GM12865 (cell line): ENCODE results near the gene PREX1.

Experiments
- DNase-seq: peaks from one replicate; pipeline ENCODE4 v3.0.0; 2010; ENCODE audit warnings: low read depth
- H3K4me3 ChIP-seq: 2 replicates; pipeline ENCODE4 v1.5.1; 2011; ENCODE audit warnings: mild to moderate bottlenecking, low read depth, low read length, control low read depth
- CTCF ChIP-seq: IDR thresholded peaks from 2 replicates; pipeline ENCODE4 v1.5.1; 2011; ENCODE audit warnings: low read length, control low read depth, low read depth, inconsistent platforms; ENCODE audit not compliant: insufficient read depth; ENCODE audit errors: missing control alignments

Gene PREX1

GRCh38 chr20:48809673-48810072 is 18.1 kb downstream of the PREX1 start:
- TF ChIP-seq CTCF, result no peak
- H3K4me3 ChIP-seq, result no peak overlapping the region
- no peak for DNase-seq

GRCh38 chr20:48808382-48809034 is 19.3 kb downstream of the PREX1 start:
- no peak for TF ChIP-seq CTCF

GRCh38 chr20:48807586-48808381 is 20.0 kb downstream of the PREX1 start:
- DNase-seq, result no peak
- no peak for TF ChIP-seq CTCF
- H3K4me3 ChIP-seq, result no peak overlapping the region

More at GRCh38 chr20:48808382-48809034, 19.3 kb downstream of the PREX1 start:
- no peak overlapping the region for H3K4me3 ChIP-seq
- no peak for DNase-seq

GRCh38 chr20:48807051-48807450 is 20.7 kb downstream of the PREX1 start:
- no peak for TF ChIP-seq CTCF
- no peak overlapping the region for H3K4me3 ChIP-seq
- no peak for DNase-seq

- DNase-seq, result no peak
- TF ChIP-seq CTCF, result no peak
Measured at GRCh38 chr20:48805716-48806115, 22.1 kb downstream of the PREX1 start.

GRCh38 chr20:48805286-48805685 is 22.5 kb downstream of the PREX1 start:
- no peak overlapping the region for H3K4me3 ChIP-seq
- DNase-seq, result no peak
- no peak for TF ChIP-seq CTCF

More at GRCh38 chr20:48805716-48806115, 22.1 kb downstream of the PREX1 start:
- H3K4me3 ChIP-seq, result no peak overlapping the region
